C4-2B (cell line): ENCODE results near the gene TOP3B.

ENCODE experiments used
- ZFX ChIP-seq: fragments of 450-650 bp; IDR thresholded peaks from 2 replicates; pipeline ENCODE4 v1.6.1; 2017
- TF ChIP-seq, protein P1 (sequence below): fragments of 450-650 bp; conservative IDR thresholded peaks from 2 replicates; pipeline ENCODE4 v1.5.1; 2017; ENCODE audit warnings: mild to moderate bottlenecking

GRCh38 chr22:21932347-21932746 is 50.2 kb downstream of the TOP3B start:
- TF ChIP-seq, protein P1, sequence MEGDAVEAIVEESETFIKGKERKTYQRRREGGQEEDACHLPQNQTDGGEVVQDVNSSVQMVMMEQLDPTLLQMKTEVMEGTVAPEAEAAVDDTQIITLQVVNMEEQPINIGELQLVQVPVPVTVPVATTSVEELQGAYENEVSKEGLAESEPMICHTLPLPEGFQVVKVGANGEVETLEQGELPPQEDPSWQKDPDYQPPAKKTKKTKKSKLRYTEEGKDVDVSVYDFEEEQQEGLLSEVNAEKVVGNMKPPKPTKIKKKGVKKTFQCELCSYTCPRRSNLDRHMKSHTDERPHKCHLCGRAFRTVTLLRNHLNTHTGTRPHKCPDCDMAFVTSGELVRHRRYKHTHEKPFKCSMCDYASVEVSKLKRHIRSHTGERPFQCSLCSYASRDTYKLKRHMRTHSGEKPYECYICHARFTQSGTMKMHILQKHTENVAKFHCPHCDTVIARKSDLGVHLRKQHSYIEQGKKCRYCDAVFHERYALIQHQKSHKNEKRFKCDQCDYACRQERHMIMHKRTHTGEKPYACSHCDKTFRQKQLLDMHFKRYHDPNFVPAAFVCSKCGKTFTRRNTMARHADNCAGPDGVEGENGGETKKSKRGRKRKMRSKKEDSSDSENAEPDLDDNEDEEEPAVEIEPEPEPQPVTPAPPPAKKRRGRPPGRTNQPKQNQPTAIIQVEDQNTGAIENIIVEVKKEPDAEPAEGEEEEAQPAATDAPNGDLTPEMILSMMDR = no peak
- TF ChIP-seq ZFX = no peak
